HG03064 (cell line): ENCODE measurements around the gene ARHGAP10.
"Not testable (repeated sequence)": the region's sequence is repeated elsewhere in the genome, so short reads cannot be mapped to it uniquely, and the experiment has no call there.

Experiments used
- ATAC-seq: cut with Tn5 transposase; IDR thresholded peaks from one replicate; pipeline ENCODE4 v1.9.1; 2021; ENCODE audit warnings: low read depth; ENCODE audit not compliant: unreplicated experiment

The ARHGAP10 gene

GRCh38 chr4:148078061-148078460, 346.2 kb downstream of the ARHGAP10 start:
- no peak for ATAC-seq

- no peak for ATAC-seq
These were observed 348.1 kb downstream of the ARHGAP10 start for GRCh38 chr4:148079961-148080360.

- no peak for ATAC-seq
These were observed 349.4 kb downstream of the ARHGAP10 start for GRCh38 chr4:148081267-148081666.

GRCh38 chr4:148081745-148082144, 349.9 kb downstream of the ARHGAP10 start:
- no peak for ATAC-seq

GRCh38 chr4:148083073-148083472, 351.2 kb downstream of the ARHGAP10 start:
- ATAC-seq, result not testable (repeated sequence)

GRCh38 chr4:148089624-148090023, 357.7 kb downstream of the ARHGAP10 start:
- ATAC-seq, result no peak

- no peak for ATAC-seq
These were observed 358.1 kb downstream of the ARHGAP10 start for GRCh38 chr4:148090029-148090428.

GRCh38 chr4:148090503-148091476, 358.9 kb downstream of the ARHGAP10 start:
- ATAC-seq, result no peak

GRCh38 chr4:148091896-148092295, 360.0 kb downstream of the ARHGAP10 start:
- no peak for ATAC-seq

- no peak for ATAC-seq
These were observed 360.6 kb downstream of the ARHGAP10 start for GRCh38 chr4:148092316-148093014.

- ATAC-seq, result no peak
These were observed 361.2 kb downstream of the ARHGAP10 start for GRCh38 chr4:148093065-148093464.

- ATAC-seq, result no peak
These were observed 362.3 kb downstream of the ARHGAP10 start for GRCh38 chr4:148094149-148094548.

- no peak for ATAC-seq
These were observed 363.5 kb downstream of the ARHGAP10 start for GRCh38 chr4:148095346-148095923.

GRCh38 chr4:148097801-148098200, 365.9 kb downstream of the ARHGAP10 start:
- no peak for ATAC-seq

- no peak for ATAC-seq
These were observed 369.3 kb downstream of the ARHGAP10 start for GRCh38 chr4:148101235-148101634.

GRCh38 chr4:148101790-148102189, 369.9 kb downstream of the ARHGAP10 start:
- ATAC-seq, result no peak

- no peak for ATAC-seq
These were observed 371.9 kb downstream of the ARHGAP10 start for GRCh38 chr4:148103597-148104355.

GRCh38 chr4:148108766-148109165, 376.9 kb downstream of the ARHGAP10 start:
- no peak for ATAC-seq

- no peak for ATAC-seq
These were observed 377.3 kb downstream of the ARHGAP10 start for GRCh38 chr4:148109216-148109615.

GRCh38 chr4:148110169-148110568, 378.3 kb downstream of the ARHGAP10 start:
- ATAC-seq, result no peak
